ENCODE data around the gene ARVCF.
"Not testable (repeated sequence)": the region's sequence is repeated elsewhere in the genome, so short reads cannot be mapped to it uniquely, and the experiment has no call there.

The ARVCF gene

GRCh38 chr22:19928207-19928606, 88.4 kb downstream of the ARVCF start:
- no peak for DNase-seq (ENCODE audit: low read depth, low spot score)
- no peak overlapping the region for H3K27ac ChIP-seq

- DNase-seq (ENCODE audit: low read depth, low spot score): no peak
- no peak overlapping the region for H3K27ac ChIP-seq
These were observed 88.9 kb downstream of the ARVCF start for GRCh38 chr22:19927696-19928095.

- H3K27ac ChIP-seq; DNase-seq (ENCODE audit: low read depth, low spot score): not testable (repeated sequence)
These were observed 90.6 kb downstream of the ARVCF start for GRCh38 chr22:19926028-19926427.

GRCh38 chr22:19923914-19924513, 92.6 kb downstream of the ARVCF start:
- no peak for DNase-seq (ENCODE audit: low read depth, low spot score)
- H3K27ac ChIP-seq: no peak overlapping the region

- no peak for DNase-seq (ENCODE audit: low read depth, low spot score)
- no peak overlapping the region for H3K27ac ChIP-seq
These were observed 95.0 kb downstream of the ARVCF start for GRCh38 chr22:19921544-19922081.
